Suprapubic skin (tissue), 4 donors: Measurements from ENCODE around the gene ARHGAP20. TPM values are rescaled to one million over a fixed set of nuclear protein-coding genes. Genes with fewer than 3 reads are reported as not detected.

Experiments
- DNase-seq, 2 donors: peaks; one replicate each; pipeline ENCODE4 v3.0.0-alpha.2; 2019; ENCODE audit warnings: low spot score in 2 of 2
- H3K27ac ChIP-seq: fragments of 200-600 bp; sonication (generic); one replicate; pipeline ENCODE4 v1.5.1; 2019
- H3K27me3 ChIP-seq: fragments of 200-600 bp; sonication (generic); one replicate; pipeline ENCODE4 v1.5.1; 2019
- H3K36me3 ChIP-seq: fragments of 200-600 bp; sonication (generic); one replicate; pipeline ENCODE4 v1.5.1; 2019
- H3K4me1 ChIP-seq: fragments of 200-600 bp; sonication (generic); one replicate; pipeline ENCODE4 v1.5.1; 2019
- H3K4me3 ChIP-seq: fragments of 200-600 bp; sonication (generic); one replicate; pipeline ENCODE4 v1.5.1; 2019; ENCODE audit warnings: mild to moderate bottlenecking
- H3K9me3 ChIP-seq: fragments of 200-600 bp; sonication (generic); one replicate; pipeline ENCODE4 v1.5.1; 2019
- EP300 ChIP-seq: sonication (generic); formaldehyde crosslinking; IDR thresholded peaks from one replicate; pipeline ENCODE4 v1.6.1; 2017; ENCODE audit warnings: antibody characterized with exemption
- POLR2A ChIP-seq, 2 donors: fragments of 450-650 bp; IDR thresholded peaks; one replicate each; pipeline ENCODE4 v1.6.1; 2017; ENCODE audit warnings: antibody characterized with exemption in 2 of 2, mild to moderate bottlenecking in 2 of 2, moderate library complexity in 2 of 2
- POLR2AphosphoS5 ChIP-seq, 3 donors: sonication (generic); formaldehyde crosslinking; IDR thresholded peaks; one replicate each; pipeline ENCODE4 v1.6.1; 2017; ENCODE audit warnings: antibody characterized with exemption in 3 of 3
- WGBS: methylation state at CpG from one replicate; pipeline ENCODE4 v1.1.5; 2018; 5-methylcytosine and 5-hydroxymethylcytosine counted together
- total RNA-seq, 4 donors: library from RNA; depleted of rRNA; stranded (reverse); fragments of >200 nt; gene quantifications; one replicate each; pipeline ENCODE4 v1.1.0, GENCODE V29; 2016
- TF ChIP-seq, protein P1 (sequence below), 2 donors: fragments of 200-600 bp in 1 of 2; fragments of 450-650 bp in 1 of 2; sonication (generic) in 1 of 2; IDR thresholded peaks; one replicate each; pipeline ENCODE4 v1.5.1; 2016 to 2019; ENCODE audit warnings: antibody characterized with exemption in 2 of 2, mild to moderate bottlenecking in 1 of 2, moderate library complexity in 1 of 2

Gene ARHGAP20
- total RNA-seq, 4 donors from 2014 or later = 1.2 to 2.1 (median 1.7) TPM

DNA sequence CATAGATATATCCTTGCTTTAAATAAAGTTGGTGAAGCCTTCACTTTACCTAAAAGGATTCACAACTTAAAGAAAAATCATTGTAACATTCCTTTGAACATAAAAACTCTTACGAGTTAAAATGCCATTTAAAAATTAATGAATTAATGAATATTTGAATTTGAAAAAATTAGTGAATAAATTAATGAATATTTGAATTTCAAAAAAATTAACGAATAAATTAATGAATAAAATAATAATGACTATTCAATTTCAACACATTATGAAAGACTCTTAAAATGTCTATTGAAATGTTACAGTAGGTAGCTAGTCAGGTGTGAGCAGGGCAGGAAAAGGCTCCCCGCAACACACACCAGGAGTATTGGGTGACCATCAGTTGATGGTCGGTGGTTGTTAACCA is 22.9 kb downstream of the ARHGAP20 start:
- 85% methylated on average over 4 of the region's 4 CpGs for WGBS
- H3K27me3 ChIP-seq = no peaks in the 10 kb centered on the region
- DNase-seq = no peak
- no peaks in the 10 kb centered on the region for H3K36me3 ChIP-seq
- H3K4me3 ChIP-seq = no peak overlapping the region
- H3K27ac ChIP-seq = no peak overlapping the region
- no peaks in the 10 kb centered on the region for H3K9me3 ChIP-seq
- no peaks in the 10 kb centered on the region for H3K4me1 ChIP-seq
- TF ChIP-seq EP300 = no peak
- TF ChIP-seq POLR2A (IDR thresholded peaks at IDR 0.05) = no peak
- TF ChIP-seq, protein P1, sequence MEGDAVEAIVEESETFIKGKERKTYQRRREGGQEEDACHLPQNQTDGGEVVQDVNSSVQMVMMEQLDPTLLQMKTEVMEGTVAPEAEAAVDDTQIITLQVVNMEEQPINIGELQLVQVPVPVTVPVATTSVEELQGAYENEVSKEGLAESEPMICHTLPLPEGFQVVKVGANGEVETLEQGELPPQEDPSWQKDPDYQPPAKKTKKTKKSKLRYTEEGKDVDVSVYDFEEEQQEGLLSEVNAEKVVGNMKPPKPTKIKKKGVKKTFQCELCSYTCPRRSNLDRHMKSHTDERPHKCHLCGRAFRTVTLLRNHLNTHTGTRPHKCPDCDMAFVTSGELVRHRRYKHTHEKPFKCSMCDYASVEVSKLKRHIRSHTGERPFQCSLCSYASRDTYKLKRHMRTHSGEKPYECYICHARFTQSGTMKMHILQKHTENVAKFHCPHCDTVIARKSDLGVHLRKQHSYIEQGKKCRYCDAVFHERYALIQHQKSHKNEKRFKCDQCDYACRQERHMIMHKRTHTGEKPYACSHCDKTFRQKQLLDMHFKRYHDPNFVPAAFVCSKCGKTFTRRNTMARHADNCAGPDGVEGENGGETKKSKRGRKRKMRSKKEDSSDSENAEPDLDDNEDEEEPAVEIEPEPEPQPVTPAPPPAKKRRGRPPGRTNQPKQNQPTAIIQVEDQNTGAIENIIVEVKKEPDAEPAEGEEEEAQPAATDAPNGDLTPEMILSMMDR (IDR thresholded peaks at IDR 0.05) = no peak
- TF ChIP-seq POLR2AphosphoS5 (IDR thresholded peaks at IDR 0.05) = no peak

DNA sequence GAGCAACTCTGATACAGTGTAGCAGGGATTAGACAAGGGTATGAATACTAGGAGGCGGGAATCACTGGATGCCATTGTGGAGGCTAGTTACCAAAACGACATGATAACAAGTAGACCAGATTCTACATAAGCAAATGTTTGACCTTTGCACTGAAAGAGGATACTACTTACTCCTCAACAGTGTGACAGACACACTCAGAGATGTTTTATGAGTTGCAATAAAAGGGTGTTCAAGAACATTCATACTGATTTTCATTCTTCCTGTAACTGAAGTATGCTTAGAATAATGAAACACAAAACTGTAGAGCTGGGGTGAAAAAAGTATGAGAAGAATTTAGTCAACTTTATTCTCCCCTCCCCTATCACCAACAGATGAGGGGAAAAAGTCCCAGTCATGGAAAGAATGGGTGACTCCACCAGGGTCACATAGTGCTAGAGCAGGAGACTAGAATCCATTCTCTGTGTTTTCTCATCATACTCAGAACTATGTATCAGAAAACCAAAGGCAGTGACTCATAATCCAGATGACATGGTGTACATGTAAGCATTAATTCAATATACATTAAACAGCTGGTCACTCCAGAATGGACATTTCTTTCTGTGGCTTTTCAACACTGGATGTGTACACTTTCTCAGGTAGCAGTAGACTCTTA is 32.8 kb downstream of the ARHGAP20 start:
- no peak for DNase-seq
- no peaks in the 10 kb centered on the region for H3K36me3 ChIP-seq
- 78% methylated on average over 2 of the region's 2 CpGs for WGBS
- no peaks in the 10 kb centered on the region for H3K27me3 ChIP-seq
- H3K27ac ChIP-seq = no peak overlapping the region
- no peak for TF ChIP-seq POLR2AphosphoS5 (IDR thresholded peaks at IDR 0.05)
- TF ChIP-seq EP300 = no peak
- TF ChIP-seq, protein P1 (IDR thresholded peaks at IDR 0.05) = no peak
- no peak for TF ChIP-seq POLR2A (IDR thresholded peaks at IDR 0.05)
- no peaks in the 10 kb centered on the region for H3K9me3 ChIP-seq
- no peaks in the 10 kb centered on the region for H3K4me1 ChIP-seq
- H3K4me3 ChIP-seq = no peak overlapping the region

DNA sequence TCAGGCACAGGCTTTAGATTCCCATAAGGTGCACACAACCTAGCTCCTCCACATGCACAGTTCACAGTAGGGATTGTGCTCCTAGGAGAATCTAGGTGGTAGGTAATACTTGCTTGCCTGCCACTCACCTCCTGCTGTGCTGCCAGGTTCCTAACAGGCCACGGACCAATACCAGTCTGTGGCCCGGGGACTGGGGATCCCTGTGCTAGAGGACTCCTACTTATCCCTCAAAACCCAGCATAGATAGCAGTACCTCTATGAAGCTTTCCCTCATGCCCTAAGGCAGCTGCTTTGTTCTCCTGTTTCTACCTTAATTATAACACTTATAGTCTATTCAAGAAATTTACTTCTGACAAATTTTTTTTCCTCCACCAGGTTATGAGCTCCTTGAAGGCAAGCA is 36.7 kb downstream of the ARHGAP20 start:
- Histone ChIP-seq H3K36me3 (no peaks in the 10 kb centered on the region), H3K27ac (no peak overlapping the region), H3K9me3 (no peaks in the 10 kb centered on the region), H3K27me3 (no peaks in the 10 kb centered on the region), H3K4me1 (no peaks in the 10 kb centered on the region), H3K4me3 (no peak overlapping the region)
- 96% methylated on average over 2 of the region's 2 CpGs for WGBS
- no peak for TF ChIP-seq POLR2AphosphoS5 (IDR thresholded peaks at IDR 0.05)
- TF ChIP-seq POLR2A (IDR thresholded peaks at IDR 0.05) = no peak
- TF ChIP-seq, protein P1 (IDR thresholded peaks at IDR 0.05) = no peak
- no peak for TF ChIP-seq EP300
- DNase-seq = no peak

DNA sequence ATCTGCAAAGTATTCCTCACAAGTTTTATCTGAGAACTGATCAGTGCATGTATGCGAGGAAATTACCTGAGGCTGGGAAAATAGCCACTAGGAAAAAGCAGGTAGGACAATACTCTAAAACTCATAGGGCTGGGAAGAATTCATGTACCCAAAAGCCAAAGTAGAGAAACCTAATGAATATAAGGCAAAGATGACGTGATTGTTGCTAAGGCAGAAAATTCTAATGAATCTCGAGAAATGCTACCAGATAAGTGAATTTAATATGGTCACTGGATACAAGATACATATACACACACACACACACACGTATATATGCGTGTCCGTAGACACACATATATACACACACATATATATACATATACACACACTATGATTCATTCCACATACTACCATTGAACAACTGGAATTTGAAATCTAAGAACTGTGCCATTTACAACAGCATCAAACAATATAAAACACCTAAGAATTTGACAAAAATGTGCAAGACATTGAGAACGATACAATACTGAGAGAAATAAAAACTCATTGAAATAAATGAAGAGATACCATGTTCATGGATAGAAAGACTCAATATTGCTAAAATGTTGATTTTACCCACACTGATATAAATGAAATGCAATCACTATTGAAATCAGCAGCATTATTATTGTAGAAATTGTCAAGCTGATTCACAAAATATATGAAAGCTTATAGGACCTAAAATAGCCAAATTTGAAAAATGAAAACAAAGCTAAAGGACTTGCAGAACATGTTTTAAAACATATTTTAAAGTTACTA is 46.4 kb downstream of the ARHGAP20 start:
- 92% methylated on average over 7 of the region's 7 CpGs for WGBS
- TF ChIP-seq, protein P1 (IDR thresholded peaks at IDR 0.05) = no peak
- no peak for TF ChIP-seq EP300
- no peak for TF ChIP-seq POLR2A (IDR thresholded peaks at IDR 0.05)
- TF ChIP-seq POLR2AphosphoS5 (IDR thresholded peaks at IDR 0.05) = no peak

GRCh38 chr11:110655967-110656366 is 56.3 kb downstream of the ARHGAP20 start:
- TF ChIP-seq POLR2A (IDR thresholded peaks at IDR 0.05) (no peak), EP300 (no peak), POLR2AphosphoS5 (IDR thresholded peaks at IDR 0.05) (no peak)
- TF ChIP-seq, protein P1 (IDR thresholded peaks at IDR 0.05) = no peak
- 93% methylated on average over 3 of the region's 3 CpGs for WGBS
- no peaks in the 10 kb centered on the region for H3K36me3 ChIP-seq

More for the DNA sequence above, 46.4 kb downstream of the ARHGAP20 start:
- H3K4me1 ChIP-seq = no peaks in the 10 kb centered on the region
- no peak overlapping the region for H3K4me3 ChIP-seq
- no peaks in the 10 kb centered on the region for H3K27me3 ChIP-seq
- H3K36me3 ChIP-seq = no peaks in the 10 kb centered on the region
- no peak overlapping the region for H3K27ac ChIP-seq
- H3K9me3 ChIP-seq = no peaks in the 10 kb centered on the region
- no peak for DNase-seq

More at GRCh38 chr11:110655967-110656366, 56.3 kb downstream of the ARHGAP20 start:
- no peaks in the 10 kb centered on the region for H3K9me3 ChIP-seq
- H3K27ac ChIP-seq = no peak overlapping the region
- H3K4me1 ChIP-seq = no peaks in the 10 kb centered on the region
- no peaks in the 10 kb centered on the region for H3K27me3 ChIP-seq
- no peak for DNase-seq
- no peak overlapping the region for H3K4me3 ChIP-seq
